AG09309 (cell line): ENCODE data around the gene CANT1.

Experiments
- DNase-seq: peaks from one replicate; pipeline ENCODE4 v3.0.0-alpha.2; 2010; ENCODE audit warnings: low read depth
- H3K4me3 ChIP-seq: 2 replicates; pipeline ENCODE4 v1.5.1; 2011; ENCODE audit warnings: mild to moderate bottlenecking, low read depth, low read length, moderate library complexity; ENCODE audit not compliant: control insufficient read depth
- TF ChIP-seq, protein P1 (sequence below): IDR thresholded peaks from 2 replicates; pipeline ENCODE4 v1.5.1; 2011; ENCODE audit warnings: mild to moderate bottlenecking, low read depth, low read length, inconsistent platforms; ENCODE audit not compliant: insufficient read depth, control insufficient read depth; ENCODE audit errors: missing control alignments

The CANT1 gene

DNA sequence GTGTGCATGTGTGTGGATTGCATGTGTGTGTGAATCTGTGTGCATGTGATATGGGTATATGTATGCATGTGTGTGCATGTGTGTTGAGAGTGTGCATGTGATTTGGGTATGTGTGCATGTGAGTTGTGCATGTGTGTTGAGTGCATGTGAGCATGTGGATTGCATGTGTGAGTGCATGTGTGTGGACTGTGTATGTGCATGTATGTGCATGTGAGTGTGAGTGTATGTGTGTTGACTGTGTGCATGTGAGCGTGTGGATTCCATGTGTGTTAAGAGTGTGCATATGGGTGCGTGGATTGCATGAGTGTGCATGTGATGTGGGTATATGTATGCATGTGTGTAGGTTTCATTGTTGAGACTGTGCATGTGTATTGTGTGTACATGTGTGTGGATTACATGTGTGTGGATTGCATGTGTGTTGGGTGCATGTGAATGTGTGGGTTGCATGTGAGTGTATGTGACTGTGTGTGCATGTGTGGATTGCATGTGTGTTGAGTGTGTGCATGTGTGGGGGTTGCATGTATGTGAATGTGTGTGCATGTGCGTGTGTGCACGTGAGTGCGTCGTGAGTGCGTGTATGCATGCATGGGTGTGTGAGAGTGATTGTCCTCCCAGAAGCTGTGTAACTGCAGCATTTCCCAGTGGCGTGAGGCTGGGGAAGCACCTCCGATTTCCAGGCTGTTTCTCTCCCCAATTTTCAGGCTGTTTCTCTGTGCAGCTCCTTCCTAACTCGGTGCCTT lies 33.8 kb upstream of the CANT1 start:
- no peak overlapping the region for H3K4me3 ChIP-seq
- TF ChIP-seq, protein P1, sequence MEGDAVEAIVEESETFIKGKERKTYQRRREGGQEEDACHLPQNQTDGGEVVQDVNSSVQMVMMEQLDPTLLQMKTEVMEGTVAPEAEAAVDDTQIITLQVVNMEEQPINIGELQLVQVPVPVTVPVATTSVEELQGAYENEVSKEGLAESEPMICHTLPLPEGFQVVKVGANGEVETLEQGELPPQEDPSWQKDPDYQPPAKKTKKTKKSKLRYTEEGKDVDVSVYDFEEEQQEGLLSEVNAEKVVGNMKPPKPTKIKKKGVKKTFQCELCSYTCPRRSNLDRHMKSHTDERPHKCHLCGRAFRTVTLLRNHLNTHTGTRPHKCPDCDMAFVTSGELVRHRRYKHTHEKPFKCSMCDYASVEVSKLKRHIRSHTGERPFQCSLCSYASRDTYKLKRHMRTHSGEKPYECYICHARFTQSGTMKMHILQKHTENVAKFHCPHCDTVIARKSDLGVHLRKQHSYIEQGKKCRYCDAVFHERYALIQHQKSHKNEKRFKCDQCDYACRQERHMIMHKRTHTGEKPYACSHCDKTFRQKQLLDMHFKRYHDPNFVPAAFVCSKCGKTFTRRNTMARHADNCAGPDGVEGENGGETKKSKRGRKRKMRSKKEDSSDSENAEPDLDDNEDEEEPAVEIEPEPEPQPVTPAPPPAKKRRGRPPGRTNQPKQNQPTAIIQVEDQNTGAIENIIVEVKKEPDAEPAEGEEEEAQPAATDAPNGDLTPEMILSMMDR = no peak
- no peak for DNase-seq

- no peak for DNase-seq
- TF ChIP-seq, protein P1 = peak; percentile 87
- no peak overlapping the region for H3K4me3 ChIP-seq
Measured at GRCh38 chr17:79042421-79043190, 33.0 kb upstream of the CANT1 start.

DNA sequence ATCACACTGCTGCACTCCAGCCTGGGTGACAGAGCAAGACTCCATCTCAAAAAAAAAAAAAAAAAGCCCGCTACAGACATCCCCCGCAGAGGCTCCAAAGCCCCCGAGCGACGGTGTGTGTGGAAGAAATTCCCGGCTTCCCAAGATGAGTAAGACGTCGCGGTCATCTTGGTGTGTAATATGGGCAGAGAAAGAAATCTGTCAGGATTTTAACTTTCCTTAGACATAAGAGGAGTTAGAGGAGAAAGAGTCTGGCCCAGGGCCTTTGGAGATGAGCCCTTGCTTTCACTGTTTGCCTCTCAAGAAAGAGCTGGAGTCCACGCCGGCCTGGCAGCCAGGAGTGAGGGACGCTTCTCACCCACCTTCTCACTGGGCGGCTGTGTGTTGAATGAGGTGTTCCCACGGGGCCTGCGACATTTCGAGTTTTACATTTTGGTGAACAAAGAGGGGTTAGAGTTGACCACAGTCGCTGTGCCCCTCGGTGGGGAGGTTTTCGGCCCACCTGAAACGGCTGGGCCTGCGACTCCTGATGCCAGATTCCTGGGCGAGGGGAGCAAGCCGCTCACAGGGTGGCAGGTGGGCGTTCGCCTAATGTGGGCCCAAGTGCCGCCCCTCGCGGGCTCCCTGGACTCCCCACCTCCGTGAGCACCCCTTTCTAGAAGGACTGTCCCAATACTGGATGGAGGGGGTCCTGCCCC lies 32.3 kb upstream of the CANT1 start:
- no peak overlapping the region for H3K4me3 ChIP-seq
- no peak for DNase-seq
- TF ChIP-seq, protein P1 = no peak

DNA sequence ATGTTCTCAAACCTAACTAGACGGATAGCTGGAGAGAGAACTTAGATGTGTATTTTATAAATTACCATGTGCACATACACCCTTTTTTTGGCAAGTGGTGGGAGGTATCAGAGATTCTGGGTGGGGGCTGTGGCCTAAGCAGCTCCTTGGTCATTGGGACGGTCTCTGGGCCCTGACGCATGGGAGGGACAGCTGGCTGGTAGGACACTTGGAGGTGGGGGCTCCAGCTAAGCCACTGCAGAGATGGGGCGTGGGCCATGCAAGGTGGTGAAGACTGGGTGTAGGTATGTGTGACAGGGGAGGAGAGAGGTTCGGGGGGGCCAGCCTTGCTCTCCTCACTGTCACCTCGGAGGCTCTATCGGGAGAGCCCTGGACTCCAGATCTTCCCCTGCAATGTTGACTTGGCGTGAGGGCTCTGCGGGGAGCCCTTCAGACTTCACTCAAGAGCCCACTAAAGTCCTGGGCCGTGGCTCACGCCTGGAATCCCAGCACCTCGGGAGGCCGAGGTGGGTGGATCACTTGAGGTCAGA lies 31.5 kb upstream of the CANT1 start:
- no peak for DNase-seq
- H3K4me3 ChIP-seq = no peak overlapping the region
- TF ChIP-seq, protein P1 = no peak

DNA sequence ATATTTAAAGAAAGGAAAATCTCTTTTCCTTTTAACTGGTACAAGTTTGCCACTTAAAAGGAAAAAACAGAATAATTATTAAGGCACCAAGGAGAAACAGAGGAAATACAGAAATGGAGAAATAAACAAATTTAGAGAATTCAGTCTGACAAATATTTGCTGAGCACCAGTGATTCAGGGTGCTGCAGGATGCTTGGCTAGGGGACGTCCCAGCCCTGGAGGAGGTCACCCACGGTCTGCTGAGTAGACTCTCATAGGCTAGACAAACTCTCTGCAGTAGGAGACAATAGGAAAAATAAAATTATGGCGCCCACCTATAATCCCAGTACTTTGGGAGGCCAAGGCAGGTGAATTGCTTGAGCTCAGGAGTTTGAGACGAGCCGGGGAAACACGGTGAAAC lies 30.3 kb upstream of the CANT1 start:
- TF ChIP-seq, protein P1 = no peak
- DNase-seq = no peak
- no peak overlapping the region for H3K4me3 ChIP-seq

- H3K4me3 ChIP-seq = no peak overlapping the region
- TF ChIP-seq, protein P1 = no peak
Measured at GRCh38 chr17:79039171-79039570, 29.6 kb upstream of the CANT1 start.

More at GRCh38 chr17:79039171-79039570, 29.6 kb upstream of the CANT1 start:
- no peak for DNase-seq
